Spleen (tissue), 11 donors: ENCODE data around the gene NFKBIL1. TPM values are rescaled to one million over a fixed set of nuclear protein-coding genes. Genes with fewer than 3 reads are reported as not detected.
"Not testable (repeated sequence)": the region's sequence is repeated elsewhere in the genome, so short reads cannot be mapped to it uniquely, and the experiment has no call there.

Experiments
- DNase-seq: peaks from one replicate; pipeline ENCODE4 v3.0.0-alpha.2; 2020
- H3K27ac ChIP-seq, 8 donors: fragments of 200-600 bp; sonication (generic) in 7 of 8; 1 replicate in 4 of 8; 2 replicates in 4 of 8; pipeline versions ENCODE4 v1.5.0 to v1.8.0; 2016 to 2021; ENCODE audit warnings: inconsistent platforms in 4 of 8, mild to moderate bottlenecking in 4 of 8, moderate library complexity in 1 of 8
- H3K27me3 ChIP-seq, 7 donors: fragments of 200-600 bp; sonication (generic) in 6 of 7; replicated peaks in 1 of 7; 1 replicate in 4 of 7; 2 replicates in 3 of 7; pipeline versions ENCODE4 v1.5.0 to v1.8.0; 2016 to 2021; ENCODE audit warnings: inconsistent platforms in 3 of 7, mild to moderate bottlenecking in 1 of 7
- H3K36me3 ChIP-seq, 6 donors: fragments of 200-600 bp; sonication (generic) in 5 of 6; 1 replicate in 4 of 6; 2 replicates in 2 of 6; pipeline versions ENCODE4 v1.5.0 to v1.8.0; 2016 to 2021; ENCODE audit warnings: inconsistent platforms in 2 of 6
- H3K4me1 ChIP-seq, 6 donors: fragments of 200-600 bp; sonication (generic) in 5 of 6; 1 replicate in 3 of 6; 2 replicates in 3 of 6; pipeline versions ENCODE4 v1.5.0 to v1.8.0; 2016 to 2021; ENCODE audit warnings: inconsistent platforms in 3 of 6
- H3K4me3 ChIP-seq, 8 donors: fragments of 200-600 bp; sonication (generic) in 7 of 8; 1 replicate in 4 of 8; 2 replicates in 4 of 8; pipeline versions ENCODE4 v1.5.0 to v1.8.0; 2016 to 2021; ENCODE audit warnings: inconsistent platforms in 4 of 8, mild to moderate bottlenecking in 4 of 8, moderate library complexity in 2 of 8
- H3K9me3 ChIP-seq, 8 donors: fragments of 200-600 bp; sonication (generic) in 7 of 8; 1 replicate in 4 of 8; 2 replicates in 4 of 8; pipeline versions ENCODE4 v1.5.0 to v1.8.0; 2016 to 2021; ENCODE audit warnings: inconsistent platforms in 4 of 8
- POLR2A ChIP-seq, 3 donors: fragments of 450-650 bp; IDR thresholded peaks; one replicate each; pipeline ENCODE4 v1.5.1; 2017; ENCODE audit warnings: antibody characterized with exemption in 3 of 3, mild to moderate bottlenecking in 1 of 3
- POLR2AphosphoS5 ChIP-seq, 3 donors: sonication (generic); formaldehyde crosslinking; IDR thresholded peaks; one replicate each; pipeline ENCODE4 v1.5.1; 2017; ENCODE audit warnings: antibody characterized with exemption in 3 of 3
- WGBS, 5 donors: extraction: QIAGEN DNeasy Blood & Tissue Kit in 3 of 5; methylation state at CpG; one replicate each; pipeline versions ENCODE4 v1.1.5 to v1.1.7; 2013 to 2018; 5-methylcytosine and 5-hydroxymethylcytosine counted together
- intact Hi-C: fragments of 100-400 bp; cut with DNase I; formaldehyde crosslinking; loops from one replicate; pipeline ENCODE4 v1.15.0; 2023; ENCODE audit warnings: low total_unique reads
- polyA plus RNA-seq, 3 donors: library from polyadenylated mRNA; stranded (reverse); fragments of 200-250 nt; gene quantifications; one replicate each; pipeline ENCODE4 v1.2.1, GENCODE V29; 2013
- total RNA-seq, 7 donors: library from RNA; depleted of rRNA in 3 of 7; stranded (reverse); fragments of >200 nt in 3 of 7; fragmentation: NEBNext Ultra II Directional in 4 of 7; extraction: Animal tissue kit (Norgen Biotek cat#: 25700) in 4 of 7; gene quantifications; one replicate each; pipeline versions ENCODE4 v1.1.0 to v1.2.1, GENCODE V29; 2016 to 2021
- TF ChIP-seq, protein P1 (sequence below), 11 experiments: fragments of 200-600 bp in 7 of 11; fragments of 450-650 bp in 4 of 11; sonication (generic) in 4 of 11; IDR thresholded peaks in 8 of 11; conservative IDR thresholded peaks in 3 of 11; 1 replicate in 7 of 11; 2 replicates in 4 of 11; pipeline versions ENCODE4 v1.4.0 to v1.8.0; 2016 to 2021; ENCODE audit warnings: antibody characterized with exemption in 11 of 11, inconsistent platforms in 4 of 11, mild to moderate bottlenecking in 1 of 11
- donor health status: healthy with polysubstance abuse.
- donor health status: DM: no; HTN: no; CAD: no; lungs with moderate emphysema.
- donor health status: DM: no; HTN: no; CAD: no.
- donor health status: Bipolar disorder and iron deficiency.
- donor health status: healthy.
- donor health status: DM: no; HTN: no; CAD: no.
- donor health status: DM: yes; HTN: yes; CAD: no.

NFKBIL1 gene
- total and polyA plus RNA-seq, 10 donors, result 11.0 to 36.3 (median 19.4) TPM

DNA sequence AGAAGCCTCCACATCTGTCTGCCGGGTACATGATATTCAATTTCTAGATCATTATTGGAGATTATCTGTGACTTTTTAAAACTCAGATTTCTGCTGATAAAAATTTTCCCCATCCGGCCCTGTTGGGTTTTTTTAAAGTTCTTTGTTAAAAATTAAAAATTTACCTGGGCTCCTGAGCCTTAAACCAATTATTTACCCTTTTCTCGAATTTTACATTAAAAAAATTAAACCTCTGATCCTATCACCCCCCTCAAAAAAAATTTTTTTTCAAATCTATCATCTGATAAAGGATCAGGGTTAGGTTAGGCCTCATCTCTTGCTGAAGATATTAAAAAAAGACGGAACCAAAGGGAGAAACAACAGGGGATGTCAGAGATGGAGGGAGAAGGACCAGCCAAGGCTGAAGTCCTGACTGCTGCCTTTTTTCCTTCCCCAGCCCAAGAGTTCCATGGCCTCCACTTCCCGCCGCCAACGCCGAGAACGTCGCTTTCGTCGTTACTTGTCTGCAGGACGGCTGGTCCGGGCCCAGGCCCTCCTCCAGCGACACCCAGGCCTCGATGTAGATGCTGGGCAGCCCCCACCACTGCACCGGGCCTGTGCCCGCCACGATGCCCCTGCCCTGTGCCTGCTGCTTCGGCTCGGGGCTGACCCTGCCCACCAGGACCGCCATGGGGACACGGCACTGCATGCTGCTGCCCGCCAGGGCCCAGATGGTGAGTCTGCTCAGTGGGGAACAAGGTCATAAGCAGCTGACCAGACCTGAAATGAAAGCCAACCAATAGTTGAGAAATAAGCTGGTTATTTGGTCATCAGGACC lies 527 bp downstream of the NFKBIL1 start:
- TF ChIP-seq, protein P1, sequence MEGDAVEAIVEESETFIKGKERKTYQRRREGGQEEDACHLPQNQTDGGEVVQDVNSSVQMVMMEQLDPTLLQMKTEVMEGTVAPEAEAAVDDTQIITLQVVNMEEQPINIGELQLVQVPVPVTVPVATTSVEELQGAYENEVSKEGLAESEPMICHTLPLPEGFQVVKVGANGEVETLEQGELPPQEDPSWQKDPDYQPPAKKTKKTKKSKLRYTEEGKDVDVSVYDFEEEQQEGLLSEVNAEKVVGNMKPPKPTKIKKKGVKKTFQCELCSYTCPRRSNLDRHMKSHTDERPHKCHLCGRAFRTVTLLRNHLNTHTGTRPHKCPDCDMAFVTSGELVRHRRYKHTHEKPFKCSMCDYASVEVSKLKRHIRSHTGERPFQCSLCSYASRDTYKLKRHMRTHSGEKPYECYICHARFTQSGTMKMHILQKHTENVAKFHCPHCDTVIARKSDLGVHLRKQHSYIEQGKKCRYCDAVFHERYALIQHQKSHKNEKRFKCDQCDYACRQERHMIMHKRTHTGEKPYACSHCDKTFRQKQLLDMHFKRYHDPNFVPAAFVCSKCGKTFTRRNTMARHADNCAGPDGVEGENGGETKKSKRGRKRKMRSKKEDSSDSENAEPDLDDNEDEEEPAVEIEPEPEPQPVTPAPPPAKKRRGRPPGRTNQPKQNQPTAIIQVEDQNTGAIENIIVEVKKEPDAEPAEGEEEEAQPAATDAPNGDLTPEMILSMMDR (IDR thresholded peaks at IDR 0.05 in 8 of 11, conservative IDR thresholded peaks at IDR 0.05 in 3 of 11), result no peak
- peak in 2 of 3 donors; percentile 13 to 23 for TF ChIP-seq POLR2AphosphoS5 (IDR thresholded peaks at IDR 0.05)
- Histone ChIP-seq H3K4me3 (peak overlapping the region; percentile 34 to 73 (median 40)), H3K27ac (peak overlapping the region; percentile 69 to 92 (median 87)), H3K9me3 (no peaks in the 10 kb centered on the region), H3K36me3 (peaks cover 0 to 29% (median 5%) of the 10 kb centered on the region in 6 donors), H3K27me3 (no peaks in the 10 kb centered on the region), H3K4me1 (peaks cover 18 to 78% (median 61%) of the 10 kb centered on the region in 6 donors)
- intact Hi-C loops, result loop anchor here (2.0 kb wide), 1 partner anchor 51 kb away; no protein-coding TSS in a partner anchor
- peak; percentile 87 for DNase-seq
- 72 to 81% (median 73%) methylated on average over 24 of the region's 24 CpGs for WGBS, 5 donors

DNA sequence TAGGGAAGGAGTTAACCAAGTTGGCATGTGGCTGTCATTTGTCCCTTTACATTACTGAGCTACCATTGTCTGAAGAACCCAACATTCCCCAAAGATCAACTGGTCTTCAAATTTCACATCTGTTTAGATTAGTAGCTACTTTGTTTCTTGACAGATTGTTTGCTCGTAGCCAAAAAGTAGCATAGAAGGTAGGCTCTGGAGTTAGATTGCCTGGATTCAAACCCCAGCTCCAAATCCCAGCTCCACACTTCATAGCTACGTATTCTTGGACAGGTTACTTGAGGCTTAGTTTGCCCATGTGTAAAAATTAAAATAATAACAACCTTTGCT lies 1.1 kb downstream of the NFKBIL1 start:
- H3K27me3 ChIP-seq, result no peaks in the 10 kb centered on the region

DNA sequence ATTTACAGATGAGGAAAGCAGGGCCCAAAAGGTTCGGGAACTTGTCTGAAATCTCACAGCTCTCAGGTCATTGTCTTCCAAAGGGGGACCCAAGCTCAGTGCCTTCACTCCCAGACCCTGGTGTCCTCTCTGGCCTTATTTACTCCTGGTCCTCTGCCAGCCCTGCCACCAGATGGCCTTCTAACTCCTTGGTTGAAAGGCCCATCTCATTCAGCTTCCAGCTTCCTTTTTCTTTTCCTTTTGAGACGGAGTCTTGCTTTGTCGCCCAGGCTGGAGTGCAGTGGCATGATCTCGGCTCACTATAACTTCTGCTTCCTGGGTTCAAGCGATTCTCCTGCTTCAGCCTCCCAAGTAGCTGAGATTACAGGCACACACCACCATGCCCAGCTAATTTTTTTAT lies 4.0 kb downstream of the NFKBIL1 start:
- H3K27ac ChIP-seq, result peak overlapping the region in 7 of 8 donors; percentile 3 to 70 (median 54)
- intact Hi-C loops, H3K9me3 ChIP-seq, H3K4me3 ChIP-seq, H3K27me3 ChIP-seq: not testable (repeated sequence)
- WGBS, 5 donors, result 11 to 18% (median 14%) methylated on average over 5 of the region's 5 CpGs
- peaks cover 0 to 44% (median 5%) of the 10 kb centered on the region in 6 donors for H3K36me3 ChIP-seq
- TF ChIP-seq, protein P1 (IDR thresholded peaks at IDR 0.05 in 8 of 11, conservative IDR thresholded peaks at IDR 0.05 in 3 of 11), result peak; percentile 51 to 90 (median 77)
- peak in 1 of 3 donors; percentile 74 for TF ChIP-seq POLR2AphosphoS5 (IDR thresholded peaks at IDR 0.05)
- peak; percentile 90 for DNase-seq
- peaks cover 23 to 97% (median 70%) of the 10 kb centered on the region in 6 donors for H3K4me1 ChIP-seq

More for the DNA sequence above, 1.1 kb downstream of the NFKBIL1 start:
- H3K27ac ChIP-seq, result peak overlapping the region; percentile 69 to 92 (median 87)
- peaks cover 17 to 78% (median 60%) of the 10 kb centered on the region in 6 donors for H3K4me1 ChIP-seq
- TF ChIP-seq, protein P1 (IDR thresholded peaks at IDR 0.05 in 8 of 11, conservative IDR thresholded peaks at IDR 0.05 in 3 of 11), result no peak
- TF ChIP-seq POLR2AphosphoS5 (IDR thresholded peaks at IDR 0.05) (no peak), POLR2A (IDR thresholded peaks at IDR 0.05) (no peak)
- H3K4me3 ChIP-seq, result peak overlapping the region in 3 of 8 donors; percentile 48 to 73 (median 51)
- no peak for DNase-seq
- peaks cover 0 to 34% (median 5%) of the 10 kb centered on the region in 6 donors for H3K36me3 ChIP-seq
- intact Hi-C loops, result no loop called here
- H3K9me3 ChIP-seq, result no peaks in the 10 kb centered on the region
- WGBS, 5 donors, result 89 to 95% (median 93%) methylated on average over 2 of the region's 2 CpGs

DNA sequence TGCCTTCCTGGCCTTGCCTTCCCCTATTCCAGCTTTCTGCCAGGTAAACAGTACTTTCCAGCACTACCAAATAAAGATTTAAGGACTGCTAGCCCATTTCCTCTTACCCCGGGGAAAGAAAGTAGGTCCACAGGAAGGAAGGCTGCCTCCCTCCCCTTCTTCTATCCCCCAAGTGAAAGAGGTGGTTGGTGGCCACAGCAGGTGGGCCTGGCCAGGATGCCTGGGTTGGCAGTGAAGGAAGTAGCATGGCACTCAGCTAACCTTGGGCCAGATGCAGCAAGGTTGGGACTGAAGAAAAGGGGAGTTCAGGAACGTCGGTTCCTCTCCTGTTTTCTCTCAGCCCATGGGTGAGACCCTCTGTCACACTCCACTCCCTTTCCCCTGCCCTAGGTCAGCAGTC lies 8.9 kb downstream of the NFKBIL1 start:
- DNase-seq, result no peak
- peaks cover 0 to 39% (median under 1%) of the 10 kb centered on the region in 6 donors for H3K36me3 ChIP-seq
- no peaks in the 10 kb centered on the region for H3K9me3 ChIP-seq
- intact Hi-C loops, result no loop called here
- no peaks in the 10 kb centered on the region for H3K27me3 ChIP-seq
- TF ChIP-seq POLR2A (IDR thresholded peaks at IDR 0.05) (no peak), POLR2AphosphoS5 (IDR thresholded peaks at IDR 0.05) (peak in 2 of 3 donors; percentile 61 to 63)
- TF ChIP-seq, protein P1 (IDR thresholded peaks at IDR 0.05 in 8 of 11, conservative IDR thresholded peaks at IDR 0.05 in 3 of 11), result no peak
- peak overlapping the region in 5 of 8 donors; percentile 8 to 71 (median 40) for H3K27ac ChIP-seq
- WGBS, 5 donors, result 18 to 38% (median 25%) methylated on average over 3 of the region's 3 CpGs
- H3K4me1 ChIP-seq, result peaks cover 55 to 99% (median 78%) of the 10 kb centered on the region in 6 donors
- H3K4me3 ChIP-seq, result no peak overlapping the region
